Measurements from ENCODE around the gene CCDC34. TPM values are rescaled to one million over a fixed set of nuclear protein-coding genes. Genes with fewer than 3 reads are reported as not detected.

The CCDC34 gene
- total RNA-seq, 2 experiments from 2014 or later = 20.8 to 38.5 TPM

DNA sequence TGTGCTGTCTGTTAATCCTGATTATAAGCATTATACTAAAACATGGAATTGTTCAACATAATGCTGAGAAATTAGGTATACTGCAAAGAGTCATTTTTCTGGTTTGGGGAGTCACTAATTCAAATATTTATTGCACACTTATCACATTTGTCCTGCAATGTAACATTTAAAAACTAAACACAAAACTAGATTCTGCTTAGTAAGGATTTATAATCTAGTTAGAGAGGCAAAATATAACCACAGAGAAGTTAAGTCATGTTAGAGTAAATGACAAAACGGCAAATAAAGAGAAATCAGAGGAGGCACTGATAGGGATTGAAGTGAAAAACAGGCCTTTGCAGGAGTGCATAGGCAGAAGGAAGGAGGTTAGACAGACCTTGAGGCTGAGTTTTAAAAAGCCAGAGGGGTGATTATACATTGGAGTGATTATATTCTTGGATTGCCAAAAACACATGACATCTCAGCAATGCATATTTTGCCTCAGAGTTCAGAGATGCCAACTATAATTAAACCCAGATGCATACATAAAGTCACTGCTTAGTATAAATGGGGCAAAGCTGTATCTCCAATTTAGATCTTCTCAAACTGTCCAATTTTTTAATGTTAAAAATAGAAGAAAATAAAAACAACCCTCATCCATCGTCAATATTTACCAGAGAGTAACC is 49.7 kb downstream of the CCDC34 start:
- H3K4me2 ChIP-seq (ENCODE audit: low read length) = no peak overlapping the region
- BruUV-seq (replicated peaks) = no TSS peak
- H2AFZ ChIP-seq (ENCODE audit: low read length) = no peak overlapping the region
- H3K79me2 ChIP-seq (ENCODE audit: insufficient read depth, low read depth, low read length) = no peaks in the 10 kb centered on the region
- ChIA-PET POLR2A (no interaction called here), CTCF (ENCODE audit: unreplicated experiment) (no interaction called here)
- DNase-seq (ENCODE audit: low spot score) = no peak
- H3K9me2 ChIP-seq (ENCODE audit: insufficient read depth, low read length) = no peaks in the 10 kb centered on the region
- intact Hi-C loops (cut with micrococcal nuclease; ENCODE audit: unreplicated experiment) = no loop called here
- TF ChIP-seq CTCF (conservative IDR thresholded peaks at IDR 0.05; ENCODE audit: low read length) = no peak
- TF ChIP-seq EZH2phosphoT487 (IDR thresholded peaks at IDR 0.05; ENCODE audit: borderline replicate concordance, low read depth, low read length) = no peak
- no peak overlapping the region for H3K27ac ChIP-seq (ENCODE audit: low read depth, low read length, poor library complexity, severe bottlenecking)
- H3K4me1 ChIP-seq (ENCODE audit: insufficient read depth, low read length, poor library complexity, severe bottlenecking) = no peaks in the 10 kb centered on the region
- H3K4me3 ChIP-seq (ENCODE audit: low read depth, low read length, poor library complexity, severe bottlenecking) = no peak overlapping the region
- no peaks in the 10 kb centered on the region for H3K36me3 ChIP-seq (ENCODE audit: insufficient read depth, low read length)
- no peaks in the 10 kb centered on the region for H3K9me3 ChIP-seq (ENCODE audit: low read length)
- H4K20me1 ChIP-seq (ENCODE audit: insufficient read depth, low read length) = no peaks in the 10 kb centered on the region

DNA sequence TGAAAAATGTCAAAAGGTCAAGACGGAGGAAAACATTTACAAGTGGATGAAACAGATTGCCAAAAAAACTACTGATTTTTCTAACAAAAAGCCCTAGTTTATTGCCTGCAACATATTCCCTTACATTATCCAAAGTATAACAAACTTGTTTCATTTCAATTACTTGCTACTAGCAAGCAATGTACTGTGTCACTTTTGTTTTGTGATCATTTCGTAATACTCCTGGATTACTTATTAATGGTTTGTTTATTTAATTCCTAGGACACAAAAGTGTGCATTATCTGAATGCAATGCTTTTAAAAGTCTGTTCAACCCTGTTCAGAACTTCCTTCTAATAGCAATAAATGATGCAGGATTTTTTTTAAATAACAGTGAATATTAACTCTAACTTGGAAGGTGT is 50.9 kb downstream of the CCDC34 start:
- TF ChIP-seq CTCF (conservative IDR thresholded peaks at IDR 0.05; ENCODE audit: low read length) = no peak
- no peak for TF ChIP-seq EZH2phosphoT487 (IDR thresholded peaks at IDR 0.05; ENCODE audit: borderline replicate concordance, low read depth, low read length)
- BruUV-seq (replicated peaks) = no TSS peak
- intact Hi-C loops (cut with micrococcal nuclease; ENCODE audit: unreplicated experiment) = no loop called here
- Histone ChIP-seq H3K9me3 (ENCODE audit: low read length) (no peaks in the 10 kb centered on the region), H4K20me1 (ENCODE audit: insufficient read depth, low read length) (no peaks in the 10 kb centered on the region), H3K79me2 (ENCODE audit: insufficient read depth, low read depth, low read length) (no peaks in the 10 kb centered on the region), H3K36me3 (ENCODE audit: insufficient read depth, low read length) (no peaks in the 10 kb centered on the region), H3K4me3 (ENCODE audit: low read depth, low read length, poor library complexity, severe bottlenecking) (no peak overlapping the region), H3K4me1 (ENCODE audit: insufficient read depth, low read length, poor library complexity, severe bottlenecking) (no peaks in the 10 kb centered on the region), H3K27ac (ENCODE audit: low read depth, low read length, poor library complexity, severe bottlenecking) (no peak overlapping the region), H2AFZ (ENCODE audit: low read length) (no peak overlapping the region), H3K4me2 (ENCODE audit: low read length) (no peak overlapping the region), H3K9me2 (ENCODE audit: insufficient read depth, low read length) (no peaks in the 10 kb centered on the region)
- no peak for DNase-seq (ENCODE audit: low spot score)
- ChIA-PET POLR2A (no interaction called here), CTCF (ENCODE audit: unreplicated experiment) (no interaction called here)

GRCh38 chr11:27310707-27311106 is 52.3 kb downstream of the CCDC34 start:
- Histone ChIP-seq H3K9me2 (ENCODE audit: insufficient read depth, low read length) (no peaks in the 10 kb centered on the region), H3K4me2 (ENCODE audit: low read length) (no peak overlapping the region), H3K79me2 (ENCODE audit: insufficient read depth, low read depth, low read length) (no peaks in the 10 kb centered on the region), H3K27ac (ENCODE audit: low read depth, low read length, poor library complexity, severe bottlenecking) (no peak overlapping the region), H2AFZ (ENCODE audit: low read length) (no peak overlapping the region), H3K4me1 (ENCODE audit: insufficient read depth, low read length, poor library complexity, severe bottlenecking) (no peaks in the 10 kb centered on the region), H4K20me1 (ENCODE audit: insufficient read depth, low read length) (no peaks in the 10 kb centered on the region), H3K4me3 (ENCODE audit: low read depth, low read length, poor library complexity, severe bottlenecking) (no peak overlapping the region), H3K36me3 (ENCODE audit: insufficient read depth, low read length) (no peaks in the 10 kb centered on the region), H3K9me3 (ENCODE audit: low read length) (no peaks in the 10 kb centered on the region)
- ChIA-PET CTCF (ENCODE audit: unreplicated experiment) (no interaction called here), POLR2A (no interaction called here)
- DNase-seq (ENCODE audit: low spot score) = no peak
- no TSS peak for BruUV-seq (replicated peaks)
- no peak for TF ChIP-seq CTCF (conservative IDR thresholded peaks at IDR 0.05; ENCODE audit: low read length)
- no peak for TF ChIP-seq EZH2phosphoT487 (IDR thresholded peaks at IDR 0.05; ENCODE audit: borderline replicate concordance, low read depth, low read length)
- intact Hi-C loops (cut with micrococcal nuclease; ENCODE audit: unreplicated experiment) = no loop called here

All from OCI-LY7 (cell line).